Suprapubic skin (tissue), 4 donors: ENCODE measurements around the gene PGAM1. TPM values are rescaled to one million over a fixed set of nuclear protein-coding genes. Genes with fewer than 3 reads are reported as not detected.

ENCODE experiments used
- DNase-seq, 2 donors: peaks; one replicate each; pipeline ENCODE4 v3.0.0-alpha.2; 2019; ENCODE audit warnings: low spot score in 2 of 2
- H3K27ac ChIP-seq: fragments of 200-600 bp; sonication (generic); one replicate; pipeline ENCODE4 v1.5.1; 2019
- H3K27me3 ChIP-seq: fragments of 200-600 bp; sonication (generic); one replicate; pipeline ENCODE4 v1.5.1; 2019
- H3K36me3 ChIP-seq: fragments of 200-600 bp; sonication (generic); one replicate; pipeline ENCODE4 v1.5.1; 2019
- H3K4me1 ChIP-seq: fragments of 200-600 bp; sonication (generic); one replicate; pipeline ENCODE4 v1.5.1; 2019
- H3K4me3 ChIP-seq: fragments of 200-600 bp; sonication (generic); one replicate; pipeline ENCODE4 v1.5.1; 2019; ENCODE audit warnings: mild to moderate bottlenecking
- H3K9me3 ChIP-seq: fragments of 200-600 bp; sonication (generic); one replicate; pipeline ENCODE4 v1.5.1; 2019
- EP300 ChIP-seq: sonication (generic); formaldehyde crosslinking; IDR thresholded peaks from one replicate; pipeline ENCODE4 v1.6.1; 2017; ENCODE audit warnings: antibody characterized with exemption
- POLR2A ChIP-seq, 2 donors: fragments of 450-650 bp; IDR thresholded peaks; one replicate each; pipeline ENCODE4 v1.6.1; 2017; ENCODE audit warnings: antibody characterized with exemption in 2 of 2, mild to moderate bottlenecking in 2 of 2, moderate library complexity in 2 of 2
- POLR2AphosphoS5 ChIP-seq, 3 donors: sonication (generic); formaldehyde crosslinking; IDR thresholded peaks; one replicate each; pipeline ENCODE4 v1.6.1; 2017; ENCODE audit warnings: antibody characterized with exemption in 3 of 3
- WGBS: methylation state at CpG from one replicate; pipeline ENCODE4 v1.1.5; 2018; 5-methylcytosine and 5-hydroxymethylcytosine counted together
- total RNA-seq, 4 donors: library from RNA; depleted of rRNA; stranded (reverse); fragments of >200 nt; gene quantifications; one replicate each; pipeline ENCODE4 v1.1.0, GENCODE V29; 2016
- TF ChIP-seq, protein P1 (sequence below), 2 donors: fragments of 200-600 bp in 1 of 2; fragments of 450-650 bp in 1 of 2; sonication (generic) in 1 of 2; IDR thresholded peaks; one replicate each; pipeline ENCODE4 v1.5.1; 2016 to 2019; ENCODE audit warnings: antibody characterized with exemption in 2 of 2, mild to moderate bottlenecking in 1 of 2, moderate library complexity in 1 of 2

PGAM1 gene
- total RNA-seq: 100 to 1,000 TPM; 106 to 238 (median 209) TPM

DNA sequence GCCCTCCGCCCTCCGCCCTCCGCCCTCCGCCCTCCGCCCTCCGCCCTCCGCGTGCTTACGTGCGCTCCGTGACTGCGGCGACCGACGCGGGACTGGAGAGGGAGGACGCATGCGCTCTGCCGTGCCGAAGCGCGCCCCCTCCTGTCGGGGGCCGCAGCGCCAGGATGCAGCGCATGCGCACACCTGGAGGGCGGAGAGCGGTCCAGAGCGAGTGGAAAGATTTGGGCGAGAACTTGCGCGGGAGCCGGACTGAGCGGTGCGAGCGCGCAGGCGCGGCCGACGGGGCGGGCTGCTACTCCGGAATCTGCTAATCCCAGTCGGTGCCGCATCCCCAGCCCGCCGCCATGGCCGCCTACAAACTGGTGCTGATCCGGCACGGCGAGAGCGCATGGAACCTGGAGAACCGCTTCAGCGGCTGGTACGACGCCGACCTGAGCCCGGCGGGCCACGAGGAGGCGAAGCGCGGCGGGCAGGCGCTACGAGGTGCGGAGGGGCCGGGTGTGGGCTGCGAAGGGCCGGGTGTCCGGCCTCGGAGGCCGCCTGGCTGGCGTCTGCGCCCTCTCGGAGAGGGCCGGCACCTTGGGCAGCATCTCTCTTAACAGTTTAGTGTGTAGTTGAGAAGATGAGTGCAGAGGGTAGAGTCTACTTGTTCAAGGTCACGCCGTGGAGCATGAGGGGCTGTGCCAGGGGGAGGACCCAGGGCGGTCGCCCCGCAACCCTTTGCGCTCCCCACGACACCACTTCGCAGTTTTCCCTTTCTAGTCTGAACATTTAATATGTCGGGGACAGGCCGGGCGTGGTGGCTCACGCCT, at the start of gene PGAM1:
PGAM1 (plus strand) TSS at position 228 of the 812 bp plus-strand sequence; CDS start at position 345, 117 bp downstream.
- WGBS: 0% methylated on average over 10 of the region's 90 CpGs
- Histone ChIP-seq H3K4me3 (peak within 1 kb of the TSS; percentile 87), H3K27me3 (no peaks in the 10 kb centered on the region), H3K27ac (peak within 1 kb of the TSS; percentile 95), H3K36me3 (peaks cover 13% of the 10 kb centered on the region), H3K4me1 (peaks cover 36% of the 10 kb centered on the region), H3K9me3 (no peaks in the 10 kb centered on the region)
- TF ChIP-seq, protein P1, sequence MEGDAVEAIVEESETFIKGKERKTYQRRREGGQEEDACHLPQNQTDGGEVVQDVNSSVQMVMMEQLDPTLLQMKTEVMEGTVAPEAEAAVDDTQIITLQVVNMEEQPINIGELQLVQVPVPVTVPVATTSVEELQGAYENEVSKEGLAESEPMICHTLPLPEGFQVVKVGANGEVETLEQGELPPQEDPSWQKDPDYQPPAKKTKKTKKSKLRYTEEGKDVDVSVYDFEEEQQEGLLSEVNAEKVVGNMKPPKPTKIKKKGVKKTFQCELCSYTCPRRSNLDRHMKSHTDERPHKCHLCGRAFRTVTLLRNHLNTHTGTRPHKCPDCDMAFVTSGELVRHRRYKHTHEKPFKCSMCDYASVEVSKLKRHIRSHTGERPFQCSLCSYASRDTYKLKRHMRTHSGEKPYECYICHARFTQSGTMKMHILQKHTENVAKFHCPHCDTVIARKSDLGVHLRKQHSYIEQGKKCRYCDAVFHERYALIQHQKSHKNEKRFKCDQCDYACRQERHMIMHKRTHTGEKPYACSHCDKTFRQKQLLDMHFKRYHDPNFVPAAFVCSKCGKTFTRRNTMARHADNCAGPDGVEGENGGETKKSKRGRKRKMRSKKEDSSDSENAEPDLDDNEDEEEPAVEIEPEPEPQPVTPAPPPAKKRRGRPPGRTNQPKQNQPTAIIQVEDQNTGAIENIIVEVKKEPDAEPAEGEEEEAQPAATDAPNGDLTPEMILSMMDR (IDR thresholded peaks at IDR 0.05): peak; percentile 40 to 74
- TF ChIP-seq POLR2AphosphoS5 (IDR thresholded peaks at IDR 0.05) (peak in 2 of 3 donors; percentile 27 to 83), POLR2A (IDR thresholded peaks at IDR 0.05) (peak in 1 of 2 donors; percentile 78), EP300 (no peak)
- peak; percentile 96 for DNase-seq

DNA sequence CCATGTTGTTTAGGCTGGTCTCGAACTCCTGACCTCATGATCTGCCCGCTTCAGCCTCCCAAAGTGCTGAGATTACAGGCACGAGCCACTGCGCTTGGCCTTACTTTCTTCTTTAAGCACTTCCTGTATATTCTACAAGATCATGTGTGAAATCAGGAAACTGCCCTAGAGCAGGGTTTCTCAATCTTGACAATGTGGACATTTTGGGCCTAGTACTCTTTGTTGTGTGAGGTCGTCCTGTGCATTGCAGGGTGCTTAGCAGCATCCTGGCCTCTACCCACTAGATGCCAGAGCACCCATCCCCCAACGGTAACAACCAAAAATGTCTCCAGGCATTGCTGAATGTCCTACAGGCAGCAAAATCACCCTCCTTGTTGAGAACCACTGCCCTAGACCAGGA, 49.6 kb upstream of the PGAM1 start:
- Histone ChIP-seq H3K4me3 (no peak overlapping the region), H3K36me3 (peaks cover 88% of the 10 kb centered on the region), H3K27ac (no peak overlapping the region), H3K4me1 (no peaks in the 10 kb centered on the region), H3K9me3 (no peaks in the 10 kb centered on the region), H3K27me3 (no peaks in the 10 kb centered on the region)
- DNase-seq: no peak
- TF ChIP-seq, protein P1 (IDR thresholded peaks at IDR 0.05): no peak
- TF ChIP-seq POLR2AphosphoS5 (IDR thresholded peaks at IDR 0.05) (no peak), POLR2A (IDR thresholded peaks at IDR 0.05) (no peak), EP300 (no peak)
- 95% methylated on average over 6 of the region's 6 CpGs for WGBS

DNA sequence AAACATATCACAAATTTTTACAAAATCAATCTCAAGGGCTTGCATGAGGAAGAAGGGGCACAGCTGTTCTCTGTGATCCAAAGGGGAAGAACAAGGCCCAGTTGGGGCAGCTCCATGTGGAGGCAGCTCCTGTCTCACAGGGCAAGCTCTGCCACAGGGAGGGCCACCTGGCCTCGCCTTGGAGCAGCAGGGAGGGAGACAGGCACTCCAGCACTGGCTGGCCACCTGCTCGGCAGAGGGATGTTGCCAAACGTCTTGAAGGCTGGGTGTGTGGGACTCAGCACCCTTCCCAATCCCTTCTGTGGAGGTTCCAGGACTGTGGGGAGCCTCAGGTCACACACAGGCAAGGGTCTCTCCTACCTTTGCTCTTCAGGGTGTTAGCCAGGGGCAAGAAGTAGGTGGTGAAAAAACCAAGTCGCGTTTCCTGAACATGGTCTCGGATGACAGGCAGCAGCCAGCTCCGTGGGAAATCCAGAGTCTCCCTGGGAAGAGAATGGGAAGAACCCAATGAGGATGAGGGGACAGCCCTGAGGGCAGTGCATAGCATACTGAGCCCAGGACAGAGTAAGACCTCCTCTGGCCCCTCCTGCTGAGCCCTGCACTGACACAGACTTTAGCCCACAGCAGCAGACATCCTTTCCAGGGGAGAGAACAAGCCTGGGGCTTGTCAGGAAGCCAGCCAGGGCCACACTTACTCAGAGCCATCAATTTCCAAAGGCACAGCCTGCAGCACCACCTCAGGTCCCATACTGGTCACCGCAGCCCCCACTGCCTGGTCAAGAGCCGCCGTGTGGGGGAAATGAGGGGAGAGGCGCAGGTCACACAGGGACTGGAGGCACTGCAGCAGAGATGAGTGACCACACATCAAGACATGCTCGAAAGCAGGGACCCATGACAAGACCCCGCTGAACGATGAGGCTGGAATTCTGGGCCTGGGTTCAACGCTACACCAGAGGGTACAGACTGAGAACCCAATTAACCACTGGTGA, 46.8 kb upstream of the PGAM1 start:
- WGBS: 88% methylated on average over 14 of the region's 15 CpGs
- DNase-seq: no peak
- no peak for TF ChIP-seq POLR2A (IDR thresholded peaks at IDR 0.05)
- no peak for TF ChIP-seq EP300
- TF ChIP-seq, protein P1 (IDR thresholded peaks at IDR 0.05): no peak
- TF ChIP-seq POLR2AphosphoS5 (IDR thresholded peaks at IDR 0.05): no peak
- Histone ChIP-seq H3K27me3 (no peaks in the 10 kb centered on the region), H3K4me3 (no peak overlapping the region), H3K9me3 (no peaks in the 10 kb centered on the region), H3K27ac (no peak overlapping the region), H3K36me3 (peaks cover 80% of the 10 kb centered on the region), H3K4me1 (no peaks in the 10 kb centered on the region)

DNA sequence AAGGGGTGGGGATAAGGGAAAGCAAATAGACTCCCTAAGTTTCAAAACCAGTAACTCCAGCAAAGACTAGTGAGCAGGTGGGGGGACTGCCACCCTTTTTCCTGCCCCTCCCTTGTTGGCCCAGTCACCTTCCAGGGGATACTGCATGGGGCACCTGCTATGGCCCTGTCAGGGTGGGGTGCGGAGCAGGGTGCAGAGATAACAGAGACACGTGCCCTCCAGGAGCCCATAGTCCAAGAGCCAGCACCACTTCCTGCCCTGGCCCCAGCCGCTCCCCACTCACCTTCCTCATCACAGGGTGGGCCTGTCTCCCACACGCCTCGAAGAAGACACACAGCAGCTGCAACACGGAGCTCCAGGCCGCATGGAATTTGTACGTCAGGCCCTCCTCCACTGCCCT, 45.5 kb upstream of the PGAM1 start:
- TF ChIP-seq POLR2A (IDR thresholded peaks at IDR 0.05) (no peak), POLR2AphosphoS5 (IDR thresholded peaks at IDR 0.05) (no peak), EP300 (no peak)
- TF ChIP-seq, protein P1 (IDR thresholded peaks at IDR 0.05): no peak
- H3K9me3 ChIP-seq: no peaks in the 10 kb centered on the region
- no peaks in the 10 kb centered on the region for H3K4me1 ChIP-seq
- H3K27me3 ChIP-seq: no peaks in the 10 kb centered on the region
- WGBS: no CpG with 5 or more reads among the region's 8 CpGs
- peaks cover 83% of the 10 kb centered on the region for H3K36me3 ChIP-seq
- no peak overlapping the region for H3K4me3 ChIP-seq
- no peak overlapping the region for H3K27ac ChIP-seq
- no peak for DNase-seq
